ENCODE results near the gene RTP1. TPM values are rescaled to one million over a fixed set of nuclear protein-coding genes. Genes with fewer than 3 reads are reported as not detected.

The RTP1 gene
- total and polyA plus RNA-seq, 9 of the 15 experiments (the other 6 are each of a cell fraction or from before 2014, with no cell fraction given), result not detected

DNA sequence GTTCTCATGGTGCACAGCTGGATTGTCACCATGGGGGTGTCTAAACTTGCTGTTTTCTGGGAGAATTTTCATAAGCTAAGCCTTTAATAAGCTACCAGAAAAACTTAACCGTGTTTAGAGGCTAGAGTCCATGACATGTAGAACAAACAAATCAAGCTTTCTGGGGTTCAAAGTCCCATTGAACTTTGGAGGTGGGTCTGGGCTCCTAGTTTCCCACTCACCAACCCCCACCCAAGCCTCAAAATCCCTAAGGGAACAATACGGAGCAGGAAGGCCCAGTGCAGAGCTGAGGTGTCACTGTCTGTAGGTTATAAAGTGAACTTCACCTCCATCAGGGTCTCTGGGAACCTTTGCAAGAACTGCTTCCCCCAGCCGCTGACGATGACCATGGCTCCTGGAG lies 25.5 kb downstream of the RTP1 start (continued):
- TF ChIP-seq ZBTB40 (IDR thresholded peaks at IDR 0.05) (no peak), ZBTB40 (CRISPR knock-in tag; IDR thresholded peaks at IDR 0.05) (no peak), SMARCA5 (IDR thresholded peaks at IDR 0.05) (no peak)
